Liver (tissue), 9 donors: ENCODE measurements around the gene MARCHF2. TPM values are rescaled to one million over a fixed set of nuclear protein-coding genes. Genes with fewer than 3 reads are reported as not detected.

ENCODE experiments used
- DNase-seq: peaks from one replicate; pipeline ENCODE4 v3.0.0-alpha.2; 2017; ENCODE audit warnings: low spot score
- H3K27ac ChIP-seq, 2 donors: one replicate each; pipeline ENCODE4 v1.7.0; 2013; ENCODE audit warnings: inconsistent platforms in 2 of 2, low read length in 2 of 2, control low read depth in 1 of 2, low read depth in 1 of 2, mild to moderate bottlenecking in 1 of 2
- H3K27me3 ChIP-seq, 4 donors: one replicate each; pipeline versions ENCODE4 v1.6.1 to v1.7.0; 2013; ENCODE audit warnings: low read length in 3 of 4, inconsistent platforms in 1 of 4, mild to moderate bottlenecking in 1 of 4, moderate library complexity in 1 of 4; ENCODE audit not compliant: control insufficient read depth in 4 of 4, insufficient read depth in 4 of 4
- H3K36me3 ChIP-seq, 4 donors: one replicate each; pipeline versions ENCODE4 v1.6.1 to v1.7.0; 2013; ENCODE audit warnings: low read length in 3 of 4, mild to moderate bottlenecking in 3 of 4, low read depth in 1 of 4, moderate library complexity in 1 of 4; ENCODE audit not compliant: control insufficient read depth in 4 of 4, insufficient read depth in 3 of 4
- H3K4me1 ChIP-seq, 4 donors: one replicate each; pipeline versions ENCODE4 v1.6.1 to v1.7.0; 2013; ENCODE audit warnings: low read length in 3 of 4, mild to moderate bottlenecking in 3 of 4, moderate library complexity in 1 of 4; ENCODE audit not compliant: control insufficient read depth in 4 of 4, insufficient read depth in 4 of 4
- H3K4me3 ChIP-seq, 3 donors: one replicate each; pipeline versions ENCODE4 v1.6.1 to v1.7.0; 2013; ENCODE audit warnings: low read length in 3 of 3, control low read depth in 1 of 3, low read depth in 1 of 3, mild to moderate bottlenecking in 1 of 3
- H3K9ac ChIP-seq, 2 donors: one replicate each; pipeline ENCODE4 v1.7.0; 2013; ENCODE audit warnings: low read length in 2 of 2, mild to moderate bottlenecking in 2 of 2, moderate library complexity in 2 of 2, control low read depth in 1 of 2, low read depth in 1 of 2
- H3K9me3 ChIP-seq, 4 donors: one replicate each; pipeline versions ENCODE4 v1.6.1 to v1.7.0; 2013; ENCODE audit warnings: low read length in 3 of 4; ENCODE audit not compliant: control insufficient read depth in 4 of 4
- CTCF ChIP-seq: fragments of 150-350 bp; IDR thresholded peaks from 2 replicates; pipeline ENCODE4 v1.5.1; 2017; ENCODE audit warnings: improper control_type of control experiment, low read depth, low read length; ENCODE audit not compliant: missing input control
- FOXA1 ChIP-seq: IDR thresholded peaks from 2 replicates; pipeline ENCODE4 v1.6.1; 2016; ENCODE audit warnings: antibody characterized with exemption
- HNF4A ChIP-seq, 2 donors: conservative IDR thresholded peaks; 2 replicates each; pipeline ENCODE4 v1.6.1; 2016; ENCODE audit warnings: antibody characterized with exemption in 2 of 2, mild to moderate bottlenecking in 2 of 2
- MAX ChIP-seq: IDR thresholded peaks from 2 replicates; pipeline ENCODE4 v1.6.1; 2016; ENCODE audit warnings: antibody characterized with exemption
- NR2F2 ChIP-seq: IDR thresholded peaks from 2 replicates; pipeline ENCODE4 v1.6.1; 2016; ENCODE audit warnings: antibody characterized with exemption
- RAD21 ChIP-seq, 2 donors: IDR thresholded peaks; 2 replicates each; pipeline ENCODE4 v1.6.1; 2016; ENCODE audit warnings: antibody characterized with exemption in 2 of 2, mild to moderate bottlenecking in 2 of 2
- REST ChIP-seq: IDR thresholded peaks from 2 replicates; pipeline ENCODE4 v1.6.1; 2016; ENCODE audit warnings: antibody characterized with exemption, mild to moderate bottlenecking
- WGBS: extraction: QIAGEN DNeasy Blood & Tissue Kit; methylation state at CpG from one replicate; pipeline ENCODE4 v1.1.7; 2013; 5-methylcytosine and 5-hydroxymethylcytosine counted together
- polyA plus RNA-seq, 2 donors: library from polyadenylated mRNA; stranded (reverse) in 1 of 2; unstranded in 1 of 2; fragments of 200-250 nt in 1 of 2; fragments of >200 nt in 1 of 2; fragmentation: Nextera tagmentation in 1 of 2; extraction: Ambion mirVana in 1 of 2; gene quantifications; one replicate each; pipeline versions ENCODE4 v1.2.1 to v1.2.3, GENCODE V29; 2013 to 2015
- total RNA-seq, 2 donors: library from RNA; depleted of rRNA; stranded (reverse); fragments of >200 nt; gene quantifications; one replicate each; pipeline ENCODE4 v1.2.3, GENCODE V29; 2014
- donor health status: healthy.
- donor health status: healthy.
- donor health status: healthy.
- donor health status: healthy.
- donor health status: healthy.

Gene MARCHF2
- total and polyA plus RNA-seq, 4 donors, result 21.6 to 89.5 (median 58.8) TPM

GRCh38 chr19:8395621-8396082 is 17.5 kb upstream of the MARCHF2 start:
- WGBS, result 92% methylated on average over 14 of the region's 14 CpGs
- Histone ChIP-seq H3K9me3 (no peaks in the 10 kb centered on the region), H3K27ac (peak overlapping the region in 1 of 2 donors; percentile 2), H3K36me3 (peaks cover 0 to 12% (median 9%) of the 10 kb centered on the region in 4 donors), H3K4me1 (peaks cover 15 to 62% (median 46%) of the 10 kb centered on the region in 4 donors), H3K9ac (no peak overlapping the region), H3K27me3 (no peaks in the 10 kb centered on the region), H3K4me3 (no peak overlapping the region)
- no peak for TF ChIP-seq REST
- TF ChIP-seq CTCF, result no peak
- TF ChIP-seq MAX, result no peak
- no peak for DNase-seq

GRCh38 chr19:8396185-8396562 is 16.9 kb upstream of the MARCHF2 start:
- Histone ChIP-seq H3K27me3 (no peaks in the 10 kb centered on the region), H3K9me3 (no peaks in the 10 kb centered on the region), H3K27ac (peak overlapping the region in 1 of 2 donors; percentile 2), H3K4me3 (no peak overlapping the region), H3K36me3 (peaks cover 0 to 12% (median 9%) of the 10 kb centered on the region in 4 donors), H3K4me1 (peaks cover 15 to 57% (median 42%) of the 10 kb centered on the region in 4 donors), H3K9ac (no peak overlapping the region)
- TF ChIP-seq NR2F2 (peak; percentile 9), HNF4A (conservative IDR thresholded peaks at IDR 0.05) (no peak)
- DNase-seq, result no peak
- 71% methylated on average over 7 of the region's 7 CpGs for WGBS

- H3K9ac ChIP-seq, result no peak overlapping the region
- no peak overlapping the region for H3K4me3 ChIP-seq
- H3K36me3 ChIP-seq, result peaks cover 0 to 13% (median 10%) of the 10 kb centered on the region in 4 donors
- peak; percentile 75 for DNase-seq
- WGBS, result 68% methylated on average over 22 of the region's 22 CpGs
- no peak overlapping the region for H3K27ac ChIP-seq
- no peaks in the 10 kb centered on the region for H3K9me3 ChIP-seq
- no peak for TF ChIP-seq FOXA1
- peak; percentile 62 for TF ChIP-seq CTCF
- peak; percentile 62 to 79 for TF ChIP-seq RAD21 (IDR thresholded peaks at IDR 0.05)
- H3K4me1 ChIP-seq, result peaks cover 15 to 52% (median 37%) of the 10 kb centered on the region in 4 donors
- no peaks in the 10 kb centered on the region for H3K27me3 ChIP-seq
These were observed 16.4 kb upstream of the MARCHF2 start for GRCh38 chr19:8396563-8397203.
